NCI-H2029 treated with DMSO at 0.1 percent for 48 hours (cell line): ENCODE results near the gene RNF4.
A peak's percentile ranks its signal among the peaks of the same experiment; 100 is the strongest.
"Not testable (repeated sequence)": the region's sequence is repeated elsewhere in the genome, so short reads cannot be mapped to it uniquely, and the experiment has no call there.

Source experiments
- DNase-seq: peaks from one replicate; lab custom pipeline; 2025; lab: John Stamatoyannopoulos, UW

RNF4 gene

GRCh38 chr4:2535376-2536192 is 66.7 kb downstream of the RNF4 start:
- no peak for DNase-seq

GRCh38 chr4:2536193-2537010 is 67.5 kb downstream of the RNF4 start, which contains the start of gene FAM193A:
Gene FAM193A (plus strand): TSS chr4:2536647. CDS start chr4:2536916, 269 bp downstream.
- peak; percentile 84 for DNase-seq

- peak; percentile 23 for DNase-seq
These were observed 68.3 kb downstream of the RNF4 start for GRCh38 chr4:2537011-2537830.

- not testable (repeated sequence) for DNase-seq
These were observed 74.8 kb downstream of the RNF4 start for GRCh38 chr4:2543580-2544191.

GRCh38 chr4:2545321-2546013 is 76.6 kb downstream of the RNF4 start:
- no peak for DNase-seq

- DNase-seq = no peak
These were observed 77.4 kb downstream of the RNF4 start for GRCh38 chr4:2546286-2546823.

GRCh38 chr4:2546961-2547691 is 78.2 kb downstream of the RNF4 start:
- DNase-seq = not testable (repeated sequence)

- no peak for DNase-seq
These were observed 82.2 kb downstream of the RNF4 start for GRCh38 chr4:2551118-2551517.

- DNase-seq = no peak
These were observed 83.9 kb downstream of the RNF4 start for GRCh38 chr4:2552806-2553205.

- DNase-seq = no peak
These were observed 89.4 kb downstream of the RNF4 start for GRCh38 chr4:2558301-2558700.

- DNase-seq = no peak
These were observed 91.3 kb downstream of the RNF4 start for GRCh38 chr4:2560167-2560566.
